Neuronal stem cell (in vitro differentiated cells): ENCODE data around the gene ALDH1A3.
"Not testable (repeated sequence)": the region's sequence is repeated elsewhere in the genome, so short reads cannot be mapped to it uniquely, and the experiment has no call there.

Experiments used
- DNase-seq: peaks from one replicate; pipeline ENCODE4 v3.0.0-alpha.2; 2013; ENCODE audit warnings: low spot score
- H2AFZ ChIP-seq: one replicate; pipeline ENCODE4 v1.6.1; 2013; ENCODE audit warnings: mild to moderate bottlenecking, low read length, inconsistent platforms
- H2AK5ac ChIP-seq: 2 replicates; pipeline ENCODE4 v1.6.1; 2013; ENCODE audit warnings: low read depth, mild to moderate bottlenecking, inconsistent platforms, low read length, moderate library complexity, mixed read lengths
- H2BK120ac ChIP-seq: 2 replicates; pipeline ENCODE4 v1.6.1; 2013; ENCODE audit warnings: low read depth, mild to moderate bottlenecking, inconsistent platforms, low read length, moderate library complexity, mixed read lengths
- H2BK12ac ChIP-seq: one replicate; pipeline ENCODE4 v1.6.1; 2013; ENCODE audit warnings: low read length, inconsistent platforms
- H2BK15ac ChIP-seq: 2 replicates; pipeline ENCODE4 v1.6.1; 2013; ENCODE audit warnings: mild to moderate bottlenecking, low read length, inconsistent platforms, mixed read lengths
- H2BK5ac ChIP-seq: one replicate; pipeline ENCODE4 v1.6.1; 2013; ENCODE audit warnings: inconsistent platforms, mild to moderate bottlenecking, low read length, moderate library complexity
- H3K14ac ChIP-seq: one replicate; pipeline ENCODE4 v1.6.1; 2013; ENCODE audit warnings: low read length, inconsistent platforms
- H3K18ac ChIP-seq: 2 replicates; pipeline ENCODE4 v1.6.1; 2013; ENCODE audit warnings: low read length, inconsistent platforms
- H3K23ac ChIP-seq: 2 replicates; pipeline ENCODE4 v1.6.1; 2013; ENCODE audit warnings: low read depth, mild to moderate bottlenecking, mixed read lengths, low read length, inconsistent platforms; ENCODE audit not compliant: poor library complexity
- H3K27ac ChIP-seq: replicated peaks from 3 replicates; pipeline ENCODE4 v1.5.1; 2013; ENCODE audit warnings: low read length, inconsistent platforms
- H3K27me3 ChIP-seq, 3 experiments: 2 replicates each; pipeline ENCODE4 v1.6.1; 2013; ENCODE audit warnings: low read length in 3 of 3, mild to moderate bottlenecking in 2 of 3, inconsistent platforms in 1 of 3, low read depth in 1 of 3, mixed read lengths in 1 of 3, moderate library complexity in 1 of 3; ENCODE audit not compliant: control insufficient read depth in 3 of 3, insufficient read depth in 3 of 3
- H3K36me3 ChIP-seq, 2 donors: replicated peaks in 1 of 2; 2 replicates each; pipeline ENCODE4 v1.6.1; 2013; ENCODE audit warnings: low read length in 2 of 2; ENCODE audit not compliant: control insufficient read depth in 2 of 2, insufficient read depth in 2 of 2
- H3K4ac ChIP-seq: 2 replicates; pipeline ENCODE4 v1.6.1; 2013; ENCODE audit warnings: inconsistent platforms, mild to moderate bottlenecking, low read length, moderate library complexity
- H3K4me1 ChIP-seq, 2 donors: 1 replicate in 1 of 2; 2 replicates in 1 of 2; pipeline ENCODE4 v1.6.1; 2013; ENCODE audit warnings: low read length in 2 of 2, low read depth in 1 of 2; ENCODE audit not compliant: control insufficient read depth in 2 of 2, insufficient read depth in 1 of 2
- H3K4me2 ChIP-seq: one replicate; pipeline ENCODE4 v1.6.1; 2013; ENCODE audit warnings: mild to moderate bottlenecking, low read length, inconsistent platforms; ENCODE audit not compliant: insufficient read depth, poor library complexity, severe bottlenecking
- H3K4me3 ChIP-seq, 2 donors: 2 replicates each; pipeline ENCODE4 v1.5.1; 2013; ENCODE audit warnings: low read length in 2 of 2, mild to moderate bottlenecking in 2 of 2, inconsistent platforms in 1 of 2, moderate library complexity in 1 of 2
- H3K79me1 ChIP-seq: one replicate; pipeline ENCODE4 v1.6.1; 2013; ENCODE audit warnings: low read depth, mild to moderate bottlenecking, inconsistent platforms, low read length, moderate library complexity
- H3K9ac ChIP-seq: one replicate; pipeline ENCODE4 v1.6.1; 2013; ENCODE audit warnings: mild to moderate bottlenecking, low read depth, low read length, inconsistent platforms; ENCODE audit not compliant: poor library complexity
- H3K9me3 ChIP-seq, 2 donors: replicated peaks in 1 of 2; 2 replicates each; pipeline versions ENCODE3 to v1.6.1; 2013; ENCODE audit warnings: low read length in 2 of 2, mild to moderate bottlenecking in 2 of 2, inconsistent platforms in 1 of 2, low read depth in 1 of 2, mixed read lengths in 1 of 2, moderate library complexity in 1 of 2; ENCODE audit not compliant: control insufficient read depth in 2 of 2, insufficient read depth in 1 of 2
- H4K8ac ChIP-seq: one replicate; pipeline ENCODE4 v1.6.1; 2013; ENCODE audit warnings: low read depth, mild to moderate bottlenecking, inconsistent platforms, low read length, moderate library complexity
- H4K91ac ChIP-seq: one replicate; pipeline ENCODE4 v1.6.1; 2013; ENCODE audit warnings: low read length, low read depth, mild to moderate bottlenecking, inconsistent platforms; ENCODE audit not compliant: poor library complexity
- WGBS, 2 donors: extraction: QIAGEN DNeasy Blood & Tissue Kit; methylation state at CpG; one replicate each; pipeline ENCODE4 v1.1.7; 2013; ENCODE audit warnings: missing lambda C conversion rate in 2 of 2, mixed read lengths in 1 of 2; ENCODE audit not compliant: insufficient read length in 2 of 2, insufficient replicate concordance in 1 of 2; ENCODE audit errors: extremely low coverage in 2 of 2; 5-methylcytosine and 5-hydroxymethylcytosine counted together

Gene ALDH1A3

GRCh38 chr15:100847194-100847593, 32.4 kb upstream of the ALDH1A3 start:
- Histone ChIP-seq H3K4me2 (no peak overlapping the region), H4K91ac (no peak overlapping the region), H2BK120ac (no peak overlapping the region), H3K36me3 (no peaks in the 10 kb centered on the region), H3K9me3 (peaks cover 0 to 1% of the 10 kb centered on the region in 2 donors), H2AFZ (no peak overlapping the region), H3K4me1 (peaks cover 0 to 3% of the 10 kb centered on the region in 2 donors), H3K27me3 (no peaks in the 10 kb centered on the region), H3K14ac (no peak overlapping the region), H3K4ac (no peak overlapping the region), H3K27ac (no peak overlapping the region), H3K18ac (no peak overlapping the region), H3K23ac (no peak overlapping the region), H2AK5ac (no peak overlapping the region), H3K9ac (no peak overlapping the region), H2BK5ac (no peak overlapping the region), H2BK15ac (no peak overlapping the region), H3K79me1 (no peaks in the 10 kb centered on the region), H2BK12ac (no peak overlapping the region), H3K4me3 (no peak overlapping the region), H4K8ac (no peak overlapping the region)
- WGBS, 2 donors: no CpG with 5 or more reads among the region's 5 CpGs
- no peak for DNase-seq

GRCh38 chr15:100849021-100849854, 30.4 kb upstream of the ALDH1A3 start:
- H3K14ac ChIP-seq: no peak overlapping the region
- no peaks in the 10 kb centered on the region for H3K36me3 ChIP-seq
- H3K23ac ChIP-seq: peak overlapping the region; percentile 46
- no peak overlapping the region for H2BK12ac ChIP-seq
- peak overlapping the region; percentile 58 for H2AK5ac ChIP-seq
- no peak for DNase-seq
- peaks cover 0 to 1% of the 10 kb centered on the region in 2 donors for H3K9me3 ChIP-seq
- no CpG with 5 or more reads among the region's 47 CpGs for WGBS, 2 donors
- peaks cover 0 to 3% of the 10 kb centered on the region in 2 donors for H3K4me1 ChIP-seq
- H3K4ac ChIP-seq: peak overlapping the region; percentile 38
- no peak overlapping the region for H3K27ac ChIP-seq
- H4K8ac ChIP-seq: no peak overlapping the region
- H2BK15ac ChIP-seq: no peak overlapping the region
- no peak overlapping the region for H3K4me2 ChIP-seq
- H3K9ac ChIP-seq: no peak overlapping the region
- no peaks in the 10 kb centered on the region for H3K79me1 ChIP-seq
- no peaks in the 10 kb centered on the region for H3K27me3 ChIP-seq
- H2BK120ac ChIP-seq: no peak overlapping the region
- H3K4me3 ChIP-seq: no peak overlapping the region
- no peak overlapping the region for H2AFZ ChIP-seq
- H2BK5ac ChIP-seq: no peak overlapping the region
- H3K18ac ChIP-seq: peak overlapping the region; percentile 30
- no peak overlapping the region for H4K91ac ChIP-seq

- no peak overlapping the region for H3K4me2 ChIP-seq
- no peaks in the 10 kb centered on the region for H3K27me3 ChIP-seq
- H2BK5ac ChIP-seq: no peak overlapping the region
- no CpG with 5 or more reads among the region's 22 CpGs for WGBS, 2 donors
- no peak overlapping the region for H4K8ac ChIP-seq
- no peak overlapping the region for H2AFZ ChIP-seq
- no peaks in the 10 kb centered on the region for H3K79me1 ChIP-seq
- no peak overlapping the region for H4K91ac ChIP-seq
- H2AK5ac ChIP-seq: peak overlapping the region; percentile 58
- no peaks in the 10 kb centered on the region for H3K36me3 ChIP-seq
- H3K18ac ChIP-seq: no peak overlapping the region
- no peak overlapping the region for H2BK120ac ChIP-seq
- H2BK12ac ChIP-seq: no peak overlapping the region
- H2BK15ac ChIP-seq: no peak overlapping the region
- H3K27ac ChIP-seq: no peak overlapping the region
- H3K9ac ChIP-seq: no peak overlapping the region
- peak overlapping the region; percentile 38 for H3K4ac ChIP-seq
- no peak overlapping the region for H3K23ac ChIP-seq
- H3K9me3 ChIP-seq: peaks cover 0 to 1% of the 10 kb centered on the region in 2 donors
- no peak overlapping the region for H3K4me3 ChIP-seq
- no peak overlapping the region for H3K14ac ChIP-seq
- peaks cover 0 to 2% of the 10 kb centered on the region in 2 donors for H3K4me1 ChIP-seq
- no peak for DNase-seq
Measured at GRCh38 chr15:100849855-100850218, 29.8 kb upstream of the ALDH1A3 start.

GRCh38 chr15:100851428-100852015, 28.1 kb upstream of the ALDH1A3 start:
- DNase-seq, H3K9me3 ChIP-seq, H3K4me3 ChIP-seq, H2AFZ ChIP-seq, H2BK12ac ChIP-seq, H3K27me3 ChIP-seq, H3K4me2 ChIP-seq, H4K91ac ChIP-seq, H3K4me1 ChIP-seq, H2AK5ac ChIP-seq, H3K9ac ChIP-seq, H3K4ac ChIP-seq, H3K36me3 ChIP-seq, H3K27ac ChIP-seq, H3K23ac ChIP-seq, H2BK120ac ChIP-seq, H3K14ac ChIP-seq, H4K8ac ChIP-seq, H2BK5ac ChIP-seq, H2BK15ac ChIP-seq, H3K79me1 ChIP-seq, H3K18ac ChIP-seq: not testable (repeated sequence)
- WGBS, 2 donors: no CpG with 5 or more reads among the region's 12 CpGs
